DMS53 treated with DMSO at 0.1 percent for 48 hours (cell line): ENCODE data around the gene UCP2.
"Not testable (repeated sequence)": the region's sequence is repeated elsewhere in the genome, so short reads cannot be mapped to it uniquely, and the experiment has no call there.

ENCODE experiments used
- DNase-seq: peaks from one replicate; lab custom pipeline; 2025; ENCODE audit not compliant: unreplicated experiment; lab: John Stamatoyannopoulos, UW

The UCP2 gene

DNA sequence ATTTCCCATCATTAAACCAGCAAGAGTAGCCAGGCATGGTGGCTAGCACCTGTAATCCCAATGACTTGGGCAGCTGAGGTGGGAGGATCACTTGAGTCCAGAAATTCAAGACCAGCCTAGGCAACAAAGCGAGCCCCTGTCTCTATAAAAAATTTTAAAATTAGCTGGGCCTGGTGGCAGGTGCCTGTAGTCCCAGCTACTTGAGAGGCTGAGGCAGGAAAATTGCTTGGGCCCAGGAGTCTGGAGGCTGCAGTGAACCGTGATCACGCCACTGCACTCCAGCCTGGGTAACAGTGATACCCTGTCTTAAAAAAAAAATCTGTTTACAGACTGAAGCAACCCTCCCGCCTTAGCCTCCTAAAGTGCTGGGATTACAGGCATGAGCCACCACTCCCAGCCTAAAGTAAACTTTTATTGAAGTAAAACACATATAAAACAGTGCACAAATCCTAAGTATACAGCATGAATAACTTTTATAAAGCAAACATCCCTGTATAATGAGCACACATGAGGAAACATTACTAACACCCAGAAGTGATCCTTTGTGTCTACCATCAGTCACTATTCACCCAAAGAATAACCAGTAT is 13.6 kb upstream of the UCP2 start:
- peak; percentile 95 for DNase-seq

DNA sequence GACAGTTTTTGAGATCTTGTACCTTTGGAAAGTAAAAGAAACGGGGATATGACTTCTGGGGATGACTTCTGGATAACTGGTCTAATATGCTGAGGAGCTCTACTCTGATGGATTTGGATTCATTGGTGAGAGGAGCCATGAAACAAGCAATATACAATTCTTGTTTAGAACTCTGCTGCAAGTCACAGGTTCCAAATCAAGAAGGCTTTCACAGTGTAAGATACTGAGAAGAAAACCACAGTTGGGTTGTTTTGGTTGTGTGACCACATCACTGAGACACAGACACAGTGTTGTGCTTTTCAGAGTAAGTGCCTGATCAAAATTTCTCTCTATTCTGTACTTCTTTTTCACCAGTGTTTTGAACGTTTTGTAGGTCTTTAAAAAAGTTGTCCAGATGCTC is 13.1 kb upstream of the UCP2 start:
- no peak for DNase-seq

- peak; percentile 95 for DNase-seq
Measured at GRCh38 chr11:73995247-73995646, 12.6 kb upstream of the UCP2 start.

DNA sequence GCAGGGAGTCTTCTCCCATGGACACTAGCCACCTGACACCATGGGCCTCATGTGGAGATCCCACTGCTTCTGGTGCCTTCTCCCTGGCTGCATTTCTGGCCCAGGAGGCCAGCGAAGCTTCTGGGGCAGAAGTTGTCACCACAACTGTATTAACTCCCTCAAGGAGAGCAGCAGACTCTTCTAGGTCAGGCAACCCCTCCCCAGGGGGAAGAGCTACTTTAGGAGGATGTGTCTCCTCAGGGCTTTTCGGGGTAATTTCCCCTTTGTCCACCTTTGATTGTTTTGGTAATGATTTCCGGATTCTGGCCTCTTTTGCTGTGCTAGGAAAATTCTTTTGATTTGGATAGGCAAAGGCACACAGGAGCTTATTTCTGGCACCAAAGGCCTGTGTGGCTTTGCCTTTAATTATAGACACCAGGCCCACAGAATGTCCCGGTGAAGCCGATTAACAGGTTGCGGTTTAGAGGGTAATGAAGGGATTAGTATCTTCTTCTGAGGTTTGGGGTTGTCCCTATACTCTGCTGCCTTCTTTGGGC is 8.9 kb upstream of the UCP2 start:
- DNase-seq, result no peak

DNA sequence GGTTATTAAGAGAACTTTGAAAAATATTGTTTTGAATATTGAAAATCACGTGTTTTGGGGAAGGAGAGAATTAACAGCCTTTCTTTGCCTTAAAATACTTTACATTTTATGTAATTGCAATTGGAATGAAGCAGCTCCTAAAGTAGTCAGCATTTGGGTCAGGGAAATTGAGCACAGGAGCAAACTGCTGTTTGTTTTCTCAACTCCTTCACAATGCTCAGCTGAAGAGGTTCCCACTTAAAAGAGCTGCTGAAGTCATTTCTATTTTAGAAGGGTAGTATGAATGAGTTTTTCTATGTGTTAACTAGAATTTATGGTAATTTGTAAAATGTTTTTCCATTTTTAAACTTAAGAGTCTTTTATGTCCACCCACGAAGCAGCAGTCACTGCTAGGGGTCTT is 8.1 kb upstream of the UCP2 start:
- peak; percentile 84 for DNase-seq

- DNase-seq, result no peak
Measured at GRCh38 chr11:73989156-73989555, 6.5 kb upstream of the UCP2 start.

GRCh38 chr11:73988227-73988626 is 5.6 kb upstream of the UCP2 start:
- DNase-seq, result no peak

GRCh38 chr11:73985661-73986060 is 3.0 kb upstream of the UCP2 start:
- DNase-seq, result not testable (repeated sequence)

DNA sequence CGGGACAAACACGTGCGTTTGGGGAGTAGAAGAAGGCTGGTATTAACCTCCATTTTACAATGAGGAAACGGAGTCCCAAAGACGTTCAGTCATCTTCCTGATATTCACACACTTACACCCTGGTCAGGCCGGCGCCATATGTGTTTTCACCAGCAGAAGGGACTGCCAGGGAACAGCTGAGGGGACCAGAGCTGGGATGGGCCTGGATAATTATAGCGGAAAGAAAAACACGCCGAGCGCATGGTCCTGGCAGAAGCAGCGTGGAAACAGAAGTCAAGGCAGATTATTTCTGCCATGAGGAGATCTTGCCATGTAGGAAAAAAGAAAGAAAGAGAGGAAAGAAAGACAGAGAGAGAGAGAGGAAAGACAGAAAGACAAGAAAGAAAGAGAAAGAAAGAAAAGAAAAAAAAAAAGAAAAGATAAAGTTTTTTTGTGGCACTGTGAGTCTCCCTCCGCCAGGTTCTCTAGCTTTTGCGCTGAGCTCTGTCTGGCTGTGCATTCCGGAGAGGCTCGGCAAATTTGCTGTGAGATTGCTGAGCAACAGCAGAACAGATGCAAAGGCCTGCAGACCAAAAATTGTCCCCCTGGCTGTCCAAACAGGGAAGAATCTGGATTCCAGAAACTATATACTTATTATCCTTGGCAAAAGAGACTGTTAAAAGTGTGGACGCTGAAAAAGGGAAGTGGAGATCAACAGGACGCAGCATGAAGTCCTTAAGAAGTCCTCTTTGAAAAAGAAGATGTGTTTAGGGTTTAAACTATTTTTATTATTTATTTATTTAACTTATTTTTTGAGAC is 1.3 kb upstream of the UCP2 start:
- DNase-seq, result no peak

- DNase-seq, result peak; percentile 99
Measured at GRCh38 chr11:73982990-73983740, 522 bp upstream of the UCP2 start.

- no peak for DNase-seq
Measured at GRCh38 chr11:73981051-73981805, 1.4 kb downstream of the UCP2 start.

DNA sequence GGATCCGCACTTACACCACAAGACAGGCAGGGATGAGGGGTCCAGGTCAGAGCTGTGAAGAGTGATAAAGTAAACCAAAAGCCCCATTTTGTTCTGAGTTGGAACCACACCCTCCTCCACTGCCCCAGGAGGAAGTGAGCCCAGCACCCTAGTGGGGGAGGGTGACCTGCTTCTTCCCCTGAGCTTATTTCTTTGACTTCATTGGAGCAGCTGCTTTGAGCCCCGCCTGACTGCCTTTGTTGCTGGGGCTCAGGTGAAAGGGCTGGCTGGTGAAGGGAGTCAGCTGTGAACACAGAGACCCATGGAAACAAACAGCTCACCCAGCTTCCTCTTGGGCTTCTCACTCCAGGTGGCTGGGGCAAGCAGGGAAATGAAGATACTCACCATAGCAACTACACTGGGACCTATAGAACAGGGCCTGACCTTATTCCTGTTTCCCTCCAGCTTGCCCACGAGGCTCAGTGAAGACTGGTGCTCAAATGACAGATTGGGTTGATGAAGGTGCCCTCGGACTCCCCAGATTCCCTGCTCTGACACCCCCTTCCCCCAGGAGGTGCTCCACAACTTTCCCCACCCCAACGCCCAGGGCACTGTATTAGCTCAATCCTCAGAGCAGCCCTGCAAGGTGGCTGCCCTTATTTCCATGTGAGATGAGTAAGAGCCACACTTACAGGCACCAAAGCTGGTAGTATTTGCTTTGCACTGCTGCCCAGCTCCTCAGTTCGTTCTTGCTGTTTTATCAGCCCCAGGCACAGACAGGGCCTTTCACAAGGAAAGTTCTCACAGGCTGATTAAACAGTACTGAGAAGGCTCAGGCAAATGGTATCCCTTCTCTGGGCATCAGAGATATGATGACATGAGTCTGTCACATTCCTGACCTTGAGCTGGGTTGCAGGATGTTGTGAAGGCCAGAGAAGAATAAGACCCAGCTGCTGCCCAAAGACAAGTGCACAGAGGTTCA is 2.4 kb downstream of the UCP2 start:
- peak; percentile 98 for DNase-seq

DNA sequence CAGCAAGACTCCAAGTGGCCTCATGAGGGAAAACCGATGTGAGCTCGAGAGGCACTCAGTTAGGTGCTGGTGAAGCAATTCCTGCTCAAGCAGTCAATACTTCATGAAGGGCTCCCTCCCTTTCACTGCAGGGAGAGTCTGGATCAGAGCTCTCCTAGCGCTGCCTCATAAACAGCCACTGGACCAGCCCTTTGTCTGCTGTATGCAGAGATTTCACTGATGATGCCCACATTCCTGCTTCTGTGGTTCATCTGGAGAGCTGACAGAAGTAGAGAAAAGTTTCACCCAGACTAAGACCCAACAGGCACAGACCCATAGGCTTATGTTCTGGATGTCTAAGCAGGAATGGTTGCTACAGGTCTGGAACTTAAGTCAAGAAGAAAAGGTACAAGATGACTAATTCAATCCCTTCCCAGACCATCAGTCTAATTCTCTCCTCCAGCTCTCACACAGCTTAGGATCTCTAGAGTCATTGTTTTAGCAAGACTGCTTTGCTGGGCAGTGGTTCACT is 4.0 kb downstream of the UCP2 start:
- DNase-seq, result no peak

GRCh38 chr11:73977856-73978519 is 4.7 kb downstream of the UCP2 start:
- DNase-seq, result no peak

- no peak for DNase-seq
Measured at GRCh38 chr11:73976451-73977151, 6.0 kb downstream of the UCP2 start.

DNA sequence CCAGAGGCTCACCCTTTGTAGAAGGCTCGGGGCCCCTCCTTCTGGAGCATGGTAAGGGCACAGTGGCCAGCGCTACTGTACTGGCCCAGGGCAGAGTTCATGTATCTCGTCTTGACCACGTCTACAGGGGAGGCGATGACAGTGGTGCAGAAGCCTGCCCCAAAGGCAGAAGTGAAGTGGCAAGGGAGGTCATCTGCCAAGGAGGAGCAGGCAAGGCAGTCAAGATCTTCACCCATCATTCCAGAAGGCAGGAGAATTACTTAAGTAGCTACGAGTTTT is 7.2 kb downstream of the UCP2 start:
- no peak for DNase-seq

DNA sequence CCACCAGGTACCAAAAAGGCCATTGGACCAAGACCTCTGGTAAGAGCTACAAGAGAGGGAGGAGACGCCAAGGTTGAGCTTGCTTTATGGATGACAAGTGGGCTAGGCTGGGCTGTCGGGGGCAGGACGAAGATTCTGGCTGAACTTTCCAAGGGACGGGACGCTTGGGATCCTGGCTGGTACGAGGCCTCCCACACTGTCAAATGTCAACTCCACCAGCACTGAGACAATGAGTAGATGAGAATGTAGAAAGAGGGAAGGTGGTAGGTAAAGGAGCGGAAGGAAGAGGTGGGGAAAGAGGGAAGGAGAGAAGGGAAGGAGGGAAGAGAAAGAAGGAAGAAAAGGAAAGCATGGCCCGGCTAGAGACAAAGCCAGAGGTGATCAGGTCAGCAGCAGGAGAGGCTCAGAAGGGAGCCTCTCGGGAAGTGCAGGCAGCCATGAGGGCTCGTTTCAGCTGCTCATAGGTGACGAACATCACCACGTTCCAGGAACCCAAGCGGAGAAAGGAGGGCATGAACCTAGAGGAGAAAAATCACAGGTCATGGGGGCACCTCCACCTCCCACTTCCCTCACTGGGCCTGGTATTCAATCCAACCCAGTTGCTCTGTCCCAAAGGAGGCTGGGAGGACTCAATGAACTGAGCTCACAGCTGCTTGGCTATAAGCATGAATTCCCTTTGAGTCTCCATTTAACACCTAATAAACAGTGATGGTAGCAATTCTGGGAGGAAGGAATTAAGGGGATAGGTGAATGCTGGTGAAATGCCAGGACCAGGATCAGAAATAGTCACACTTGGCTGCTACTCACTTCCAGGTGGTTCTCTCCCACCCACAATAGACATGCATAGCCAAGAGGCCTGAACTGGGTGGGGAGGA is 7.8 kb downstream of the UCP2 start:
- no peak for DNase-seq
